Parathyroid adenoma (tissue), 2 donors: Measurements from ENCODE around the gene SMYD5.

ENCODE experiments used
- H2AFZ ChIP-seq: fragments of 300-600 bp; sonication (generic); one replicate; pipeline ENCODE4 v1.7.0; 2017; ENCODE audit warnings: antibody characterized with exemption, mild to moderate bottlenecking
- H3K27ac ChIP-seq: fragments of 300-600 bp; sonication (generic); one replicate; pipeline ENCODE4 v1.7.0; 2017
- H3K27me3 ChIP-seq: fragments of 300-600 bp; sonication (generic); one replicate; pipeline ENCODE4 v1.7.0; 2017; ENCODE audit warnings: low read length; ENCODE audit not compliant: control insufficient read depth, insufficient read depth
- H3K36me3 ChIP-seq: fragments of 300-600 bp; sonication (generic); one replicate; pipeline ENCODE4 v1.7.0; 2017; ENCODE audit warnings: low read length; ENCODE audit not compliant: control insufficient read depth, insufficient read depth
- H3K4me1 ChIP-seq: fragments of 300-600 bp; sonication (generic); one replicate; pipeline ENCODE4 v1.7.0; 2017; ENCODE audit warnings: control low read depth
- H3K4me2 ChIP-seq: fragments of 300-600 bp; sonication (generic); one replicate; pipeline ENCODE4 v1.7.0; 2017; ENCODE audit warnings: low read length
- H3K4me3 ChIP-seq: fragments of 300-600 bp; sonication (generic); one replicate; pipeline ENCODE4 v1.7.0; 2017; ENCODE audit warnings: low read depth, low read length
- H3K79me2 ChIP-seq: fragments of 300-600 bp; sonication (generic); one replicate; pipeline ENCODE4 v1.7.0; 2017; ENCODE audit warnings: control low read depth
- H3K9ac ChIP-seq: fragments of 300-600 bp; sonication (generic); one replicate; pipeline ENCODE4 v1.7.0; 2017; ENCODE audit warnings: mild to moderate bottlenecking
- H3K9me3 ChIP-seq: fragments of 300-600 bp; sonication (generic); one replicate; pipeline ENCODE4 v1.7.0; 2017; ENCODE audit warnings: low read length; ENCODE audit not compliant: control insufficient read depth
- TF ChIP-seq, protein P1 (sequence below): fragments of 300-600 bp; sonication (generic); IDR thresholded peaks from one replicate; pipeline ENCODE4 v1.7.0; 2017; ENCODE audit warnings: antibody characterized with exemption, mild to moderate bottlenecking
- donor health status: primary hyperparathyroidism.

Gene SMYD5

GRCh38 chr2:73237168-73237567, 23.1 kb downstream of the SMYD5 start:
- Histone ChIP-seq H3K4me3 (no peak overlapping the region), H3K9me3 (no peaks in the 10 kb centered on the region), H3K9ac (no peak overlapping the region), H3K4me1 (peaks cover 7% of the 10 kb centered on the region), H3K36me3 (no peaks in the 10 kb centered on the region), H3K79me2 (peaks cover 16% of the 10 kb centered on the region), H3K27me3 (no peaks in the 10 kb centered on the region), H3K27ac (no peak overlapping the region), H3K4me2 (no peak overlapping the region), H2AFZ (no peak overlapping the region)
- TF ChIP-seq, protein P1, sequence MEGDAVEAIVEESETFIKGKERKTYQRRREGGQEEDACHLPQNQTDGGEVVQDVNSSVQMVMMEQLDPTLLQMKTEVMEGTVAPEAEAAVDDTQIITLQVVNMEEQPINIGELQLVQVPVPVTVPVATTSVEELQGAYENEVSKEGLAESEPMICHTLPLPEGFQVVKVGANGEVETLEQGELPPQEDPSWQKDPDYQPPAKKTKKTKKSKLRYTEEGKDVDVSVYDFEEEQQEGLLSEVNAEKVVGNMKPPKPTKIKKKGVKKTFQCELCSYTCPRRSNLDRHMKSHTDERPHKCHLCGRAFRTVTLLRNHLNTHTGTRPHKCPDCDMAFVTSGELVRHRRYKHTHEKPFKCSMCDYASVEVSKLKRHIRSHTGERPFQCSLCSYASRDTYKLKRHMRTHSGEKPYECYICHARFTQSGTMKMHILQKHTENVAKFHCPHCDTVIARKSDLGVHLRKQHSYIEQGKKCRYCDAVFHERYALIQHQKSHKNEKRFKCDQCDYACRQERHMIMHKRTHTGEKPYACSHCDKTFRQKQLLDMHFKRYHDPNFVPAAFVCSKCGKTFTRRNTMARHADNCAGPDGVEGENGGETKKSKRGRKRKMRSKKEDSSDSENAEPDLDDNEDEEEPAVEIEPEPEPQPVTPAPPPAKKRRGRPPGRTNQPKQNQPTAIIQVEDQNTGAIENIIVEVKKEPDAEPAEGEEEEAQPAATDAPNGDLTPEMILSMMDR: no peak

- Histone ChIP-seq H3K4me3 (no peak overlapping the region), H2AFZ (no peak overlapping the region), H3K36me3 (no peaks in the 10 kb centered on the region), H3K4me2 (no peak overlapping the region), H3K4me1 (peaks cover 6% of the 10 kb centered on the region), H3K27me3 (no peaks in the 10 kb centered on the region), H3K9me3 (no peaks in the 10 kb centered on the region), H3K27ac (no peak overlapping the region), H3K9ac (no peak overlapping the region), H3K79me2 (peaks cover 16% of the 10 kb centered on the region)
- TF ChIP-seq, protein P1: no peak
These were observed 24.1 kb downstream of the SMYD5 start for GRCh38 chr2:73238149-73238548.

- no peak overlapping the region for H3K9ac ChIP-seq
- TF ChIP-seq, protein P1: no peak
- no peaks in the 10 kb centered on the region for H3K9me3 ChIP-seq
- H3K4me2 ChIP-seq: no peak overlapping the region
- no peak overlapping the region for H3K4me3 ChIP-seq
- H3K27me3 ChIP-seq: no peaks in the 10 kb centered on the region
- H3K4me1 ChIP-seq: peaks cover 8% of the 10 kb centered on the region
- H3K27ac ChIP-seq: no peak overlapping the region
- no peaks in the 10 kb centered on the region for H3K36me3 ChIP-seq
- H2AFZ ChIP-seq: no peak overlapping the region
- peaks cover 16% of the 10 kb centered on the region for H3K79me2 ChIP-seq
These were observed 24.9 kb downstream of the SMYD5 start for GRCh38 chr2:73238976-73239375.

DNA sequence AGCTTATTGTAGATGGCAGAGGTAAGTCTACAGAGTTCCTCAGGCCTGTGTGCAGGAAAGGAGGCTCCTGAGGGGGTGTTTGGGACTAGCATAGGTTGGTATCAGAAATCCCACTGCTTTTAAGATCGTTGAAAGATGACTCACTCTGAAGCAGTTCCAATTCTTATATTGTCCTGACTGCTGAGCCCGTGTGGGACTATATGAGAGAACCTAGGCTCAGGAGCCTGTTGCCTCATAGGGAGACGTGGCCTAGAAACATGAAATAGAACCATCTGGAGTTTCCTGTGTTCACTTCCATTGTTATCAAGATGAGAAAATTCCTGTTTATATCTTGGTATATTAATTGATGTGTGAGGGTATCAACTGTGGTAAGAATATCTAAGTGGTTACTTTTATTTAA, 25.7 kb downstream of the SMYD5 start:
- Histone ChIP-seq H3K9ac (no peak overlapping the region), H3K36me3 (no peaks in the 10 kb centered on the region)

More for the DNA sequence above, 25.7 kb downstream of the SMYD5 start:
- Histone ChIP-seq H3K4me2 (no peak overlapping the region), H3K4me1 (peaks cover 11% of the 10 kb centered on the region), H3K27ac (no peak overlapping the region), H3K9me3 (no peaks in the 10 kb centered on the region), H3K27me3 (no peaks in the 10 kb centered on the region), H3K79me2 (peaks cover 13% of the 10 kb centered on the region), H3K4me3 (no peak overlapping the region), H2AFZ (no peak overlapping the region)
- TF ChIP-seq, protein P1: no peak
